Panc1 (cell line): ENCODE results near the gene LUC7L2. TPM values are rescaled to one million over a fixed set of nuclear protein-coding genes. Genes with fewer than 3 reads are reported as not detected.
"Not testable (repeated sequence)": the region's sequence is repeated elsewhere in the genome, so short reads cannot be mapped to it uniquely, and the experiment has no call there.

ENCODE experiments used
- ATAC-seq: fragments of 200-7000 bp; cut with Tn5 transposase; 2 replicates; pipeline ENCODE4 v1.9.1; 2020; ENCODE audit warnings: mild to moderate bottlenecking, moderate library complexity
- BruUV-seq: library from RNA; stranded (reverse); fragments of 400-500 nt; replicated peaks from 2 replicates; lab custom pipeline; 2021; lab: Mats Ljungman, UMichigan
- CTCF ChIA-PET: fragments of 300-600 bp; sonication (Branson Sonifier 250); formaldehyde crosslinking; loops from one replicate; lab custom pipeline; 2022; ENCODE audit warnings: antibody characterized with exemption; lab: Charles Lee
- POLR2A ChIA-PET: fragments of 300-600 bp; sonication (Branson Sonifier 250); formaldehyde crosslinking; loops from one replicate; lab custom pipeline; 2022; ENCODE audit warnings: antibody characterized with exemption; lab: Charles Lee
- DNase-seq: peaks from one replicate; pipeline ENCODE4 v3.0.0-alpha.2; 2010; ENCODE audit warnings: low read depth, low spot score
- H3K27ac ChIP-seq: 2 replicates; pipeline ENCODE4 v1.5.1; 2011; ENCODE audit warnings: mild to moderate bottlenecking, low read length, inconsistent platforms
- H3K27me3 ChIP-seq: fragments of 200-500 bp; sonication (Bioruptor generic); 2 replicates; pipeline ENCODE4 v1.6.0; 2014; ENCODE audit warnings: low read length, inconsistent platforms; ENCODE audit not compliant: control insufficient read depth, insufficient read depth
- H3K36me3 ChIP-seq: fragments of 200-500 bp; sonication (Bioruptor generic); 2 replicates; pipeline ENCODE4 v1.5.1; 2014; ENCODE audit warnings: inconsistent platforms, mild to moderate bottlenecking, low read length, moderate library complexity; ENCODE audit not compliant: control insufficient read depth, insufficient read depth
- H3K4me1 ChIP-seq: 2 replicates; pipeline ENCODE4 v1.5.1; 2011; ENCODE audit warnings: inconsistent platforms, mild to moderate bottlenecking, low read length, moderate library complexity; ENCODE audit not compliant: control insufficient read depth, insufficient read depth
- H3K4me3 ChIP-seq, 2 experiments: 2 replicates each; pipeline ENCODE4 v1.5.1; 2011 to 2012; ENCODE audit warnings: low read depth in 2 of 2, low read length in 2 of 2, mild to moderate bottlenecking in 2 of 2, inconsistent platforms in 1 of 2, moderate library complexity in 1 of 2
- H3K9me3 ChIP-seq: fragments of 200-500 bp; sonication (Bioruptor generic); 2 replicates; pipeline ENCODE4 v1.5.1; 2014; ENCODE audit warnings: low read depth, mild to moderate bottlenecking, inconsistent platforms, low read length, moderate library complexity; ENCODE audit not compliant: control insufficient read depth, insufficient read depth
- POLR2AphosphoS5 ChIP-seq: IDR thresholded peaks from 2 replicates; pipeline ENCODE4 v1.6.1; 2012; ENCODE audit warnings: mild to moderate bottlenecking, low read depth, low read length, moderate library complexity
- TCF7L2 ChIP-seq: IDR thresholded peaks from 2 replicates; pipeline ENCODE4 v1.6.1; 2011; ENCODE audit warnings: mild to moderate bottlenecking, low read depth, low read length, inconsistent platforms
- in situ Hi-C: cut with HindIII; loops from 2 replicates; pipeline ENCODE4 v1.10.0; 2016; ENCODE audit warnings: low sequenced_read_pairs, low pct_unique_long_range_greater_than_20kb
- intact Hi-C: fragments of 100-400 bp; cut with micrococcal nuclease; formaldehyde crosslinking; loops from one replicate; pipeline ENCODE4 v1.10.0; 2022; ENCODE audit not compliant: unreplicated experiment
- total RNA-seq: library from RNA; stranded (reverse); gene quantifications from one replicate; pipeline ENCODE4 v1.2.1, GENCODE V29; 2021; ENCODE audit not compliant: unreplicated experiment
- TF ChIP-seq, protein P1 (sequence below): fragments of 450-650 bp; IDR thresholded peaks from 2 replicates; pipeline ENCODE4 v1.5.1; 2017; ENCODE audit warnings: mild to moderate bottlenecking

The LUC7L2 gene
- total RNA-seq, 1 experiment from 2014 or later = 110 TPM

DNA sequence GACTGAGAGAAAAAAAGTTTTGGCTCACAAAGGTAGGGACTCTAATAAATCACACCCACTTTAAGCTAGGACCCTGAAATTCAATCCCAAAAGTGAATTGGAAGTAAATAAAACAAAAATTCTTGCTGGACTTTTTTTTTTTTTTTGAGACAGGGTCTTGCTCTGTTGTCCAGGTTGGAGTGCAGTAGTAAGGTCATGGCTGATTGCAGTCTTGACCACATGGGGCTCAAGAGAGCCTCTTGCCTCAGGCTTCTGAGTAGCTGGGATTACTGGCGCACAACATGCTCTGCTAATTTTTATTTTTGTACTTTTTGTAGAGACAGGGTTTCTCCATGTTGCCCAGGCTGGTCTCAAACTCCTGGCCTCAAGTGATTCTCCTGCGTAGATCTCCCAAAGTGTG is 5.0 kb upstream of the LUC7L2 start:
- Histone ChIP-seq H3K9me3 (no peaks in the 10 kb centered on the region), H3K27ac (no peak overlapping the region), H3K4me1 (no peaks in the 10 kb centered on the region), H3K27me3 (no peaks in the 10 kb centered on the region), H3K4me3 (no peak overlapping the region), H3K36me3 (peaks cover 5% of the 10 kb centered on the region; the same call in 1 of the 2 replicates)
- CTCF ChIA-PET = no interaction called here
- intact Hi-C loops = no loop called here
- DNase-seq (no peak), ATAC-seq (no peak)
- no TSS peak for BruUV-seq
- POLR2A ChIA-PET = no interaction called here
- TF ChIP-seq, protein P1, sequence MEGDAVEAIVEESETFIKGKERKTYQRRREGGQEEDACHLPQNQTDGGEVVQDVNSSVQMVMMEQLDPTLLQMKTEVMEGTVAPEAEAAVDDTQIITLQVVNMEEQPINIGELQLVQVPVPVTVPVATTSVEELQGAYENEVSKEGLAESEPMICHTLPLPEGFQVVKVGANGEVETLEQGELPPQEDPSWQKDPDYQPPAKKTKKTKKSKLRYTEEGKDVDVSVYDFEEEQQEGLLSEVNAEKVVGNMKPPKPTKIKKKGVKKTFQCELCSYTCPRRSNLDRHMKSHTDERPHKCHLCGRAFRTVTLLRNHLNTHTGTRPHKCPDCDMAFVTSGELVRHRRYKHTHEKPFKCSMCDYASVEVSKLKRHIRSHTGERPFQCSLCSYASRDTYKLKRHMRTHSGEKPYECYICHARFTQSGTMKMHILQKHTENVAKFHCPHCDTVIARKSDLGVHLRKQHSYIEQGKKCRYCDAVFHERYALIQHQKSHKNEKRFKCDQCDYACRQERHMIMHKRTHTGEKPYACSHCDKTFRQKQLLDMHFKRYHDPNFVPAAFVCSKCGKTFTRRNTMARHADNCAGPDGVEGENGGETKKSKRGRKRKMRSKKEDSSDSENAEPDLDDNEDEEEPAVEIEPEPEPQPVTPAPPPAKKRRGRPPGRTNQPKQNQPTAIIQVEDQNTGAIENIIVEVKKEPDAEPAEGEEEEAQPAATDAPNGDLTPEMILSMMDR = no peak
- TF ChIP-seq TCF7L2 = no peak
- TF ChIP-seq POLR2AphosphoS5 = no peak
- in situ Hi-C loops = no loop called here

DNA sequence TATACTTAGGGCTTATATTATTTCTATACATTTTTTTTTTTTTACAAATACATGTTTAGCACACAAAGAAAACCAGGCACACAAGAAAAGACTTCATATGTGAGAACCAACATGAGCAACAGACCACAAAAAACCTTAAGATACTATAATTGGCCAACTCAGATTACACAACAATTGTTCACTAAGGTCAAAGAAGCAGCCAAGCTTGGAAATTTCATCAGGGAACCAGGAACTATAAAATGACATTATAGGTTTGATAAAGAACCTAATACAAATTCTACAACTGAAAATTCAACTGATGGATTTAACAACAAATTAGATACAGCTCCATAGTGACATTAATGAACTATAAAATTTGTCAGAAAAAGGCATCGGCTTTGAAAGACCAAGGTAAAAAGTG is 4.4 kb upstream of the LUC7L2 start:
- no peak for ATAC-seq
- TF ChIP-seq, protein P1 = no peak
- no peak overlapping the region for H3K4me3 ChIP-seq
- intact Hi-C loops = no loop called here
- CTCF ChIA-PET = no interaction called here
- no peak overlapping the region for H3K27ac ChIP-seq
- H3K4me1 ChIP-seq = no peaks in the 10 kb centered on the region
- H3K9me3 ChIP-seq = no peaks in the 10 kb centered on the region
- in situ Hi-C loops = no loop called here
- H3K36me3 ChIP-seq = peaks cover 5% of the 10 kb centered on the region; the same call in 1 of the 2 replicates
- H3K27me3 ChIP-seq = no peaks in the 10 kb centered on the region
- POLR2A ChIA-PET = no interaction called here
- no TSS peak for BruUV-seq
- DNase-seq = no peak

GRCh38 chr7:139357729-139358506 is 1.8 kb upstream of the LUC7L2 start:
- ATAC-seq, POLR2A ChIA-PET, intact Hi-C loops, in situ Hi-C loops, H3K9me3 ChIP-seq, DNase-seq, H3K27me3 ChIP-seq, BruUV-seq: not testable (repeated sequence)
- CTCF ChIA-PET = interaction anchor here (0.6 kb wide), 1 partner anchor 244 kb away, joined by 4 read pairs; no protein-coding TSS in a partner anchor
- peak overlapping the region in 1 of 2 experiments; percentile 100; a peak in 3 of 4 replicates for H3K4me3 ChIP-seq
- peaks cover 11% of the 10 kb centered on the region for H3K36me3 ChIP-seq
- peaks cover 15% of the 10 kb centered on the region for H3K4me1 ChIP-seq
- H3K27ac ChIP-seq = peak overlapping the region; percentile 98; the same call in 1 of the 2 replicates
